ENCODE results near the gene TGFA.

The TGFA gene

DNA sequence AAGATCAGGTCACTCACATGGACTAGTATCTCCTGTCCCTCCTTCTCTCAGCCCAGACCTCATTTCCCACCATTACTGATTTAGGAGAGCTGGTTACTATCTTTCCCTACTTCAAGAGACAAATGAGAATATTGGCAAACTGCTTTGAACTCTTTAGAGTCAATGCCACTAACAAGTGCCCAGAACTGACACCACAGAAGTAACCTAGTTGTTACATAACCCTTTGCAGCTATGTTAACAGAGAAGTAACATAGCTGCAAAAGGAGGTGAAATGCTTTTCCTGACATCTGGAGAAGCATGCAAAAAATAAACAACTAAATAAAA is 30.0 kb downstream of the TGFA start:
- DNase-seq, result no peak

DNA sequence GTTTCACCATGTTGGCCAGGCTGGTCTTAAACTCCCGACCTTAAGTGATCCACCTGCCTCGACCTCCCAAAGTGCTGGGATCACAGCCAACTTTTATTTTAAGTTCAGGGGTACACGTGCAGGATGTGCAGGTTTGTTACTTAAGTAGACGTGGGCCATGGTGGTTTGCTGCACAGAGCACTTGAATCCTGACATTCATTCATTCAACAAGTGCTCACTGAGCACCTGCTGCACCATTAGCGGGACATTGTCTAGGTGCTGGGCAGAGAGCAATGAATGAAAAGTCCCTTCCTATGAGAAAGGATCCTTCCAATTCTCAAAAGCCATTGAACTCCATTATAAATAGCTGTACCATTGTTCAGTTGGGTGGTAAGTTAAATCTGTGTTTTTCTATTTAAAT is 31.0 kb downstream of the TGFA start:
- no peak for DNase-seq

DNA sequence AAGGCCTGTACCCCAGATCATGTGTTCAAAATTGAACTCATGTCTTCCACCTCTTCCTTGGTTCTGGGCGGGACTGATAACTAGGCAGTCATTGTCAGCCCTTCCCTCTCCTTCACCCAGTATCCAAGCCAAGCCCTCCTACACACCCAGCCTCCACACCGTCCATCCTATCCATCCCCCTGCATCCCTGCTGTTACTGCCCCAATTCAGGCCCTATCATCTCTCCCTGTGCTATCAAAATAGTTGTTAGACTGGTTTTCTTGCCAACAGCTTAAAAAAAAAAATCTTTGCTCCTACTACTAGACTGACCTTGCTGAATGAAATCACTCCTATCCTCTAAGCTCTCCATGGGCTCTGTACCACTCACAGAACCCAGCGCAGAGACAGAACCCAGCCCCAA is 32.8 kb downstream of the TGFA start:
- DNase-seq, result no peak

DNA sequence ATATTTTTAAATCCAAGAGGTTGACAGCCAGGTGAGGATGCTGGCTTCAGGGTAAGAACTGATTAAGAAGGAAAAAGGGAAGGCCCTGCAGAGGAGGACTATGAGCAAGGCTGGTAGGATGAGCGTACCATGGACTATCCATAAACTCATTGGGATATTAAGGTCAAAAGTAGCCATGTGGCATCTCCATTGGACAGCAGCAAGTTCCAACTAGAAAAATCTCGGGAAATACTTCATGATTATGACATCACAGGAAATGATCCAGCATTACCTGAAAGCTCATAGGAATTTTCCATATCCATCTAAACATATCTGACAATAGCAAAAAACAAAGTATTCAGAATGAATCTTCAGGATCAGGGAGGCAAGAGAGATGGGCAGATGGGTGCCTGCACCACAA is 34.2 kb downstream of the TGFA start:
- DNase-seq, result no peak

DNA sequence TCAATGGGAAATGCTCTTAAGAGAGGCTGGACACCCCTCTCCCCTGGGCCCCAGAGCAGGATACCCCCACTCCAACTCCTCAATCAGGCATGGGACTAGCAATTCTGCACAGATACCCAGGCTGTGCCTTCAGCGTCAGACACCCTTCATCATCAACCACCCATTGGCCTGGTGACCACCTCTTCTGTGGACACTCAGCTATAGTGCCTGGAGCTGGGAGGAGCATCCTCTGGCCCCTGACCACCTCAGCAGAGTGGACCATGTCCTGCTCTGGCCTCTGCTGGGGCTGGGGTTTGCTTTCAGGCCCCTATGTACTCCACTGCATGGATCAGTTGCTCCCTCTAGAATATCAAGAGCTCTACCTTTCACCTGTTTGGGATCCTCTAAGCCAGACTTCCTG is 35.1 kb downstream of the TGFA start:
- no peak for DNase-seq

DNA sequence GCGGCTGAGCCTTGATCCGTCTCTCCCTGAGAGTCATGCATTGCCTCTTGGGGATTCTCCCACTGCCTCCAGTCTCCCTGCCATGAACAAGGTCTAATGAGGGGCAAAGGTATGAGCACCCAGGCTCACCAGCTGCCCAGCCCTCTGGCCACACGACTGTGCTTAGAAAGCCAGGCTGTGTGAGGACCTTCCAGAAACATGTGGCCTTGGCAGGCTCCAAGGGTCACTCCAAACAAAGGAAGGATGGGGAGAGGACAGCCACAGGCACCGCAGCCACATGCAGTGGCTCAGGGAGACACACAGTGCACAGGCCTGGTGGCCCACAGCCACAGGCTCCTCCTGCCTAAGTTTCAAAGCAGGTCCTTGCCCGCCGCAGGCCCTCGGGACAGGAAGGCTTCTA is 35.8 kb downstream of the TGFA start:
- no peak for DNase-seq

DNA sequence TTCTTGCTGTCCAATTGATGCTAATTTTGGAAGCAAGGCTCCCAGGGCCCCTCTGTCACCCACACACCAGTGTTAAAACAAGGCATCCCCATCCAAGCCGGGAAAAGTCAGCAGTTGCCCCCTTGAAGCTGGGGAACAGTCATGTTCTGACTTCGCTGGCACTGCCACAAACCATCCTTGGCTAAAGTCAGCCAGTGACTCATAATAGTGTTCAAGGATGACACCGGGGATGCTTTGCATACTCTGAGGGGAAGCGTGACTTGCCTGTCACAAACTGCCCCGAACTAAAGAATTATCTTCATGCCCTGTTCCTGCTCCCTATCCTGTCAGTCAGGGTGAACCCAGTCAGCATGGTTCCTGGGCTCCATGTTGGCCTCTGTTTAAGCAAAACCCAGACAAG is 37.0 kb downstream of the TGFA start:
- no peak for DNase-seq

DNA sequence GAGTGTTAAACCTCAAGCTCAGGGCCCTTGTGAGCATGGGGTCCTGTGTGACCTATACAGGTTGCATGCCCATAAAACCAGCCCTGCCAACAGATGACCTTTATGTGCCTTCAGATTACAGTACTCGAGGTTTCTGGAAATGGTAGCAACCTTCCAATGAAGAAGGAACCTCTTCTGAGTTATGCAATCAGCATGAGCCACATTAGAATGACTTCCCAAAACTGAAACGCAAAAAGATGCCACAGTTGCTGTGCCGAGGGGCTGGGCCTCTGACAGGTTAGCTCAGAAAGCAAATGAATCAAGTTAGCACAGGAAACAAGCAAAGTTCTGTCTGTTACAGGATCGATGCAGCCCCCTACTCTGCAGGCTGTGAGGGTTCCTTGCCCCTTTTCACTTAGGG is 37.7 kb downstream of the TGFA start:
- DNase-seq, result no peak

DNA sequence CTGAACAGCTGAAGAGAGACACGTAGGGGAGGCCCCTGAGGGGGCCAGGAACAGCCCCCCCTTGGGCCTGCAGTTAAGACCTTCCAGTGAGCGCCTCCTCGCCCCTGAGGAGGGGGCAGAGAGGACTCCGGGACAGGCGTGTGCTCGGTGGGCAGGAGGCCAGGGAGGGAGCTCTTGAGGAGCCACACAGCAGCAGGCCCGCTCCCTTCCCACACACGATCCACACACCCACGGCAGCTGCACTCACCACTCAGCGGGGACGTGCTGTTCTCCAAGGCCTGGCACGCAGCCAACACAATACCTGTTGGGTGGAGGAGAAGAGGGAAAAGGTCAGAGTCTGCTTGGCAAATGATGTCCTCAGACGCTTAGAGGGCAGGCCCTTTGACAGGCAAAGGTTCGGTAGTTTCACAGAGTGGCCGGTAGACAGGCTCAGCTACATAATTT is 39.0 kb downstream of the TGFA start:
- DNase-seq, result no peak

DNA sequence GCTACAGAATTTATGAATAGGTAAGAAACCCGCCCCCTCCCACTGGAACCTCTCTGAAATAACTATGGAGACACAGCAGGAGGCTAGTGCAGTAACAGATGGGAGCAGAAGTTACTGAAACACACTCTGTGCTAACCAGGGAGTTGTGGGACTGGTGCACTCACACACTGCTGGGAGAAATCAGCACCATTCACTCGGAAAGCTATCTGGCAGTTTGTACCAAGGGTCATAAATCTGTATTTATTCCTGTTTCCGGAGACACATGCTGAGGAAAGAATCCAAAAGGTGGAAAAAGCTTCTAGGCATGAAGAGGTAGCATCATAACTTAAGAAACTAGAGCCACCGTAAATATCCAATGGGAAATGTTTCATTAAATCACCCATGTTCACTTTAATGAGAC is 39.9 kb downstream of the TGFA start:
- DNase-seq, result no peak

DNA sequence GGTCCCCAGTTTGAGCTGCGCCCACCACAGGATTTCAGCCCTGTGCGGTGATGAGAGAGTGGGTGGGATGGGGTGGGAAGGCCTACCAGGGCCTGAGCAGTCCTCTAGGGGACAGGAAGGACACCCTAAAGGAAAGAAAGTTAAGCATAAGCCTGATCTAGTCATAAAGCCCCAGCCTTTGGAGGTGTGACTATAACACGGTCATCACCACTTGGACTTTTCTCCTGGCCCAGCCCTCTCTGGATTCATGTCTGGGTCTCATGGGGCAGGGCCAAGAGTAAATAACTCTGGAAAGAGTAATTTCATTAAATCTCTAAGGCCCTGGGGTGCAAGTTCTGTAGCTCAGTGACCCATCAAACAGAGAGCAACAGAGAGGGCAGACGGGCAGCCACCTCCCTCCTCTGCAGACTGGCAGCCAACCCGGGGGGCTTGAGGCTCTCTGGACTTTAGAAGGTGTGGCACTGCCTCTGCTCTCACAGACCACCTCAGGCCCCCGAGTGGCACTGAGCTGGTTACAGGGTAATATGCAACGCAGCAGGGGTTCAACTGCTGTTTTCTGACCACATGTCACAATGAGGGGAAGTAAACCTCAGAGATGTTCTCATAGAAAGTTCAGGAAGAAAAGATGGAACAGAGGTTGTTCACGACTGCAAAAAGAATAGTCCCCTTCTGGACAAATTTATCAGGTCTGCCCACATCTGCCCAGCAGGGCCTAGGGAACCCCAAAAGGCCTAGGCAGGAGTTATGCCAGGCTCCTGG is 41.5 kb downstream of the TGFA start:
- no peak for DNase-seq

DNA sequence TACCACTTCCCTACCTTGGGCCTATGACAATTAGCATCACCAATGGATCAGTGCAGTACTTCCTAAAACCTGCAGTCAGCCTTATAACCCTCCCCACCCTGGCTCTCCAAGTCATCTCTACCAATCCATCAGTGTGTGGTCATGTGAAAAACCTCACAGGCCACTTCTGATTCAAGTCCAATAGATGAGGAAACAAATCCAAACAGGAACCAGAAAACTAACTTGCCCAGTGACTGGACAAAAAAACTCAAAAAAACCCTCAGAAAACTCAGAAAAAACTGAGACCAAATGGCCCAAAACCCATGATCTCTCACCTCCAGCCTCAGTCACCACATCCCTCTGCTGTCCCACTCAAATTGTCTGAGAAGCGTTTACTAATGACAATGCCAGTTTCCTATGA is 43.3 kb downstream of the TGFA start:
- DNase-seq, result no peak

DNA sequence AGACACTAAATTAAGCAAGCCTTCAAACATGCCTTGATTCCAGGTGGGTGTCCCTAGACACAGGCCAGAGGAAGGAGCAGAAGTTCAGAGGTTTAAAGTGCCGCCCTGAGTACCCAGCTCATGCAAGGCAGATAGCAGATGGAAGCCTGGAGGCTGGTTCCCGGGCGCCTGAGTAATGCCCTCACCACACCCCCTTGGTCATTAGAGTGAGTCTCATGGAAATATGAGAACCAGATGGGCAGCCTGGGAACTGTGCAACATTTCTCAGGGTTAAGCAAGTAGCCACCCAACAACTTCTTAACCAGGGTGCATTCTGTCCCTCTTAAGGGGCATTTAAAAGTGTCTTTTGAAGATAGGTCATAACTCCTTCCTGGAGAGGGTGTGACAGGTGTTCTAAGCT is 44.1 kb downstream of the TGFA start:
- DNase-seq, result no peak

DNA sequence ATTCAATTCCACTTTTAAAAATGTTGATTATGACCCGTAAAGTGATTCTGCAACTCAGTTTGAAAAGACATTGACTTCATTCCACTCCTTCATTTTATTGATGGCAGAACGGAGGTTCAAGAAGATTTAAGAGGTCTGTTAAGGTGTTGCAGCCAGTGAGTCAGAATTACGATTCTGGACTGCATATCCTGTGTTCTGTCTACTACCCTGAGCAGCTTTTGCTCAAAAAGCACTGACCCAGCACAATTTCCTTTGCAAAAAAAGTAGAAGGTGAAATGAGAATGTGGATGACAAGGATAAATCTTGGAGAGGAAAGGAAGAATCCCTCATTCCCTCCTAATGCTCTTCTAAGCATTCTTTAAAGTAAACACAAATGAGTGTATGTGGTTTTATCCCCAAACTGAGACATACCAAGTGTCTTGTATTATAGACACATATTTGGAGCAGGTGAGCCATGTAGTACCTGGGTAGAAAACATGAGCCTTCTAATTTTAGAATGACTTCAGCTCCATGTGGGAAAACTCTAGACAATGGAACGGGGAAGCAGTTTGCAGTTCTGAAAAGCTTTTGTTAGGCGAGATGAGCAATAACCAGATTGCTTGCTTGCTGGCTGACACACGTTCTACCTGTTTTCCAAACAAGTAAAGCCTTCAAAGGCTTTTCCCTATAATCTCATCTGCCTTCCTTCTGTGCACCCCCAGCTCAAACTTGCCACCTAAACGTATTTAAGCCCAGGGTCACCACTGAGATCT is 44.7 kb downstream of the TGFA start:
- DNase-seq, result no peak

DNA sequence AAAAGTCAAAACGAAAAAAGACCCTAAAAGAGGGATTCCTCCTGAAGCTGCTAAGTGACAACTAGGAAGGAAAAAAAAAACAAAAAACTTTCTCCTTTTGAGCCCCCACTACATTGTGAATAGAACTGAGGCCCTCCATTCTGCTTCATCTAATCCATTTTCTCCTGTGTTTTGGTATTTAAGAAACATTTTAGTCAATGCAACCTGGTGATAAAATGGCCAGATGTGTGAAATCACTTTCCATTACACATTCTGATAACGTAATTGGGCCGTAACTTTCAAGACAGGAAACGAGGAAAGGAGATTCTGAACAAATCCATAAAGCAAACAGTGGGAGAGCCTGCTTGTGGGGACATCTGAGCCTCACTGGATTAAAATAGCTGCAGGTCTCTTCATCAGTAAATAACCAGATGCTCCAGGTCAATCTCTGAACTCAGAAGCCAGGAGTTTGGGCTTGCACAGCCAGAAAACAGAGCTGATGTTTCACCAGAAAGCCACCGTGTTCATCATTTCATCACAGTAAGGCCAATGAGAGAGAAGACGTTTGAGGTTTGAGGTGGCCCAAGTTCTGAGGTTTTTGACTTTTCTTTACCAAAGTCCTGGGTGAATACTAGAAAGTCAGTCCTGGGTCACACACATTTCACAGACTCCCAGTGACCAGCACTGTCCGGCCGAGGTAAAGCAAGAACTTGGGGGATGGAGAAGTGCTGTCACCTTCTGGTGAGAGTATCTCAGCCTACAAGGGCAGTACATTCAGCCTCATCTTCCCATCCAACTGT is 47.8 kb downstream of the TGFA start:
- no peak for DNase-seq

DNA sequence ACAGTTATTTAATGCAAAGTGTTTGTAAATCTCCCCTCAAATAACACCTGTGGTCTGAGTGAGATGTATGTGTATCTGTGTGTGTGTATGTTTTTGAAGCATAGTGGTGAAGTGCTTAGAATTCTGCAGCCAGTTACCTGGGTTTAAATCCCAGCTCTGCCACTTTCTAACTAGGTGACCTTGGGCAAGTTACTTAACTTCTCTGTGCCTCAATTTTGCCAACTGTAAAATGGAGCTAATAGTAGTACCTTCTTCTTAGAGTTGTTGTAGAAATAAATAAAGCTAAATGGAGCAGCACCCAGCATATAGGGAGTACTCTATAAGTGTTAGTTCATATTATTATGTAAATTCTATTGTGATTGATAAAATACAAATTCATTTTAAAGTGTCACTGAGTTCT is 48.9 kb downstream of the TGFA start:
- DNase-seq, result no peak

DNA sequence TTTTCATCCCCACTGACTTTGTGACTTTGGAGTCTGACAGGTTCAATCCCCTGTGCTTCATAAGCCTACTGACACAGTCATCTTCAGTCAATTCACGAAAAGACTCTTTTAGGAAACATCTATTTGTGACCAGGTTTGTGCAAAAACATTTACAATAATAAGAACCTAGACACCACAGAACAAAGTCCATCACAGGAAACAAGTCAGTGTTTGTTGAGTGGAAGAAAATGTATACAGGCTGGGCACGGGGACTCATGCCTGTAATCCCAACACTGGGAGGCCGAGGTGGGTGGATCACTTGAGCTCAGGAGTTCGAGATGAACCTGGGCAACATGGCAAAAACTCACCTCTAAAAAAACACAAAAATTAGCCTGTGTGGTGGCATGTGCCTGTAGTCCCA is 49.7 kb downstream of the TGFA start:
- DNase-seq, result no peak

DNA sequence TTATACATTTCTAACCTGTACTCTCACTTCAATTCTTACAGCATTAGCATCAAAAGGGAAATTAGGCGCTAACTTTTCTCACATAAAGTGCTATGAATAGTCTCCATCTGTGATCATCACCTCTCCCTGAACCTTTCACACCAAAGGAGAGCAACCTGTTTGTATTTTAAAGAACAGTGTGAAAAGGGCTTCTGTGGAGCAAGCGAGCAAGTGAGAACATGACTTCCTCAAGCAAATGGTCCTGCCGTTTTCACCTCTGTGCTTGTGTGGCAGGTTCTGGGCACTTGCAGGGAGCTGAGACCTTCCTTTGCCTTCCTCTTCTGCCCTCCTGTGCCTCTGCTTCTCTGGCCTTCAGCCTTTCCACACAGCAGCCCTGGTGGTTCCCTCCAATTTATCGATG is 51.9 kb downstream of the TGFA start:
- no peak for DNase-seq

DNA sequence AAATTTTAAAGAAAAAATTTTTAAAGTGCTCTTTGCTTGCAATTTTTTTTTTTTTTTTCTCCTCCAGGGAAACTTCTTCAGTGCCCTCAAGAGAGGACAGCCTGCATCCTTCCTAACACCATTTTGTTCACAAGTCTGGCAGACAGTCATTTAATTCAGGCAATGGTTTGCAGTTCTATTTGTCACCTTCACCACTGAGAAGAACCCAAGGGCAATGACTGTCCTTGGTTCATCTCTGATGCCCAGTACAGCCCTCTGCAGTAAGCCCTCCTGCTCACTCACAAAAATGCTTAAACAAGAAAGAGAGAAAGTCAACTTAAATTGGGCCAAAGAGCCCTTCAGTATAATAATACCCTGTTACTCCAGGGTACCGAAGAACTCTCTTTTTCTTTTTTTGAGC is 52.4 kb downstream of the TGFA start:
- DNase-seq, result no peak

DNA sequence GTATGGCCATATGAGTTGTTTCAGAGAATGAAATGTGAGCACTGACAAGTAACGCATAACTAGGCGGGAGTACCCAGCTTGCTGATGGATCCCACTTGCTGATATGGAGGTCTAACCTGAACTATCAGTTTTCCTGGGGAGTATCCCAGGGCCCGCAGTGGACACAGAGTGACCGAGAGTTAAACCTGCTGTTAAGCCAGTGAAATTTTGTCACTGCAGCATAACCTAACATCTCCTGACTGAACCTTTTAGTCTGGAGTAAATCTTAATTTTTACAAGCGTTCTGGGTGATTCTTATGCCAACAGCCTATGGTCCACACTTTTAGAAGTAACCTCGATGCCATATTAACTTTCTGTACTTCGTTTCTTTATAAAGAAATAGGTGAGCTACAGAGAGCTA is 54.4 kb downstream of the TGFA start:
- no peak for DNase-seq

DNA sequence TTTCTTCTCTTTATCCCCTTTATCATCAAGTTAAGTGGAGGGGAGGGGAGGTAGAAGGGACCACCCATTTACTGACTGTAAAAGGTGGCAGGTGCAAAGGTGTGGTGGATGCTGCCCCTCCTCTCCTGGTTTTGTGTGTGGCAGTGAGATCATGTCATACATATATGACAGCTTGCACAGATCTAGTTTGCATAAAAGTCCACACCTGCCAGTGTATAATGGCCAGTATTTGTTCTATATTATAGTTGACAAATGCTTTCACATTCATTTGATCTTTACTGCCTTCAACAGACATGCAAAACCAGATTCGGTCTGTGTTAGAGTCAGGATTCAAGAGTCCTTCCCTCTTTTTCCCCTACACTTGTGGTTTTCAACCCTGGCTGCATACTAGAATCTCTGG is 55.1 kb downstream of the TGFA start:
- no peak for DNase-seq

DNA sequence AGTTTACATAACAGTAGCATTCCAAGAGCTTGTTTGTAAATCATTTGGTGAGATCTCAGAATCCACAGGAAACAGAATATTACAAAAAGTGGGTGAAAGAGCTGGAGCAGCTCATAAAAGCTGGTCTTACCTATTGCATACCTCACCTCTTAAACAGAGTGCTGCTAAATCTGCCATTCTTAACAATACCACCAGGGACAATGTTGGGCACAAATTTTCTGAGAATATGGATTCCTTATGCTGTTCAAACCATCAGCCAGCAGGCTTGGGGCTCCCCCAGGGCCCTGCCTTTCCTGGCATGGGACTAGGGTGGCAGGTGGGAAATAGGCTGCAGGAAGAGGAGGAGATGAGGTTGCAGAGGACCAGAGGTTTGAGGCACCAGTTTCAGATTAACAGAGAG is 55.6 kb downstream of the TGFA start:
- DNase-seq, result no peak

DNA sequence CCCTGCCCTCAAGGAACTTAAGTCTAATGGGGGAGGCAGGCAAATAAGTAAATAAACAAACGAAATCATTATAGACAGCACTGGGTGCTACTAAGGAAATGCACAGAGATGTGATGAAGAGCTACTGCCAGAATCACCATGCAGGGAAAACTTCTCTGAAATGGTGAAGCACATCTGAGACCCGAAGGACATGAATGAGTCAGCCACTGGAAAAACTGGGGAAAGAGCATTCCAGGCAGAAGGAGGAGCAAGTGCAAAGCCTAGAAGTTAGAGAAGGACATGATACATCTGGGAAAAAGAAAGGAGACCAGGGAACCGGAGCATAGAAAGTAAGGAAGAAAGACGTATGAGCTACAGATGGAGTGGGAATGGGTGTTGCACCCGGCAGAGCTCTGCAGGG is 56.8 kb downstream of the TGFA start:
- DNase-seq, result no peak

DNA sequence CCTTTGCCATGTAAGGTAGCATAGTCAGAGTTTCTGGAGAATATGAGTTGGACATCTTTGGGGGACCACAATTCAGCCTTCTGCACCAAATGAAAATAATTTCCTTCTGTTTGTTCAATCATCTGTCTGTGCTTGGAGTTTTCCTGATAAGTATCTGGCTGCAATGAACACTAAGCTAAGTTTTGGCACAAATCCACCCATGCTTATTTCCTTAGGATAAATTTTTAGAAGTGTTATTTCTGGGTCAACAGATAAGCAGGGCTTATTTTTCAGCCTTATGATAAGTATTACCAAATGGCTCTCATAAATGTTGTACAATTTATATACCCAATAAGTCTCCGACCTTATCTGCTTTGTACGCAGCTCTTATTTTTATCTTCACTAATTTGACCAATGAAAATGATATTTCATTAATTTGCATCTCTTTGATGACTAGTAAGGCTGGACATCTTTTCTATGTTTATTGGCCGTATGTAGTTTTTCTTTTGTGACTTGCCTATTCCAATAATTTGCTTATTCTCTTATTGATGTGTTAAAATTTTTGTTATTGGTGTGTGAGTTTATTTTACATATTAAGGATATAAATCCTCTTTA is 59.2 kb downstream of the TGFA start:
- DNase-seq, result no peak
